Inflammatory macrophage treated with lipopolysaccharide for 4 hours (primary cell): ENCODE data around the gene RAB4A.
A peak's percentile ranks its signal among the peaks of the same experiment; 100 is the strongest.
"Not testable (repeated sequence)": the region's sequence is repeated elsewhere in the genome, so short reads cannot be mapped to it uniquely, and the experiment has no call there.

Source experiments
- DNase-seq: peaks from one replicate; pipeline ENCODE4 v3.0.0-alpha.2; 2020

The RAB4A gene

GRCh38 chr1:229273507-229274232 is 2.8 kb downstream of the RAB4A start:
- DNase-seq: peak; percentile 16

GRCh38 chr1:229275005-229275404 is 4.1 kb downstream of the RAB4A start:
- DNase-seq: no peak

GRCh38 chr1:229278120-229278741 is 7.3 kb downstream of the RAB4A start:
- no peak for DNase-seq

GRCh38 chr1:229279242-229279641 is 8.3 kb downstream of the RAB4A start:
- no peak for DNase-seq

- DNase-seq: no peak
These were observed 9.3 kb downstream of the RAB4A start for GRCh38 chr1:229280037-229280828.

- DNase-seq: no peak
These were observed 10.0 kb downstream of the RAB4A start for GRCh38 chr1:229280921-229281320.

GRCh38 chr1:229281339-229281926 is 10.5 kb downstream of the RAB4A start:
- no peak for DNase-seq

GRCh38 chr1:229282295-229282823 is 11.4 kb downstream of the RAB4A start:
- no peak for DNase-seq

- DNase-seq: no peak
These were observed 12.3 kb downstream of the RAB4A start for GRCh38 chr1:229283183-229283611.

- no peak for DNase-seq
These were observed 14.0 kb downstream of the RAB4A start for GRCh38 chr1:229284887-229285286.

- no peak for DNase-seq
These were observed 14.5 kb downstream of the RAB4A start for GRCh38 chr1:229285440-229285839.

GRCh38 chr1:229286099-229286766 is 15.3 kb downstream of the RAB4A start:
- DNase-seq: peak; percentile 41

- DNase-seq: no peak
These were observed 16.4 kb downstream of the RAB4A start for GRCh38 chr1:229287267-229287666.

- no peak for DNase-seq
These were observed 17.6 kb downstream of the RAB4A start for GRCh38 chr1:229288516-229288915.

GRCh38 chr1:229291686-229292085 is 20.8 kb downstream of the RAB4A start:
- DNase-seq: not testable (repeated sequence)

GRCh38 chr1:229293528-229294204 is 22.8 kb downstream of the RAB4A start:
- no peak for DNase-seq

GRCh38 chr1:229295745-229296144 is 24.8 kb downstream of the RAB4A start:
- no peak for DNase-seq

- DNase-seq: peak; percentile 23
These were observed 25.6 kb downstream of the RAB4A start for GRCh38 chr1:229296541-229296941.

- DNase-seq: no peak
These were observed 26.8 kb downstream of the RAB4A start for GRCh38 chr1:229297746-229298145.

- no peak for DNase-seq
These were observed 27.5 kb downstream of the RAB4A start for GRCh38 chr1:229298420-229298819.

- DNase-seq: no peak
These were observed 28.1 kb downstream of the RAB4A start for GRCh38 chr1:229298887-229299503.
